ENCODE measurements around the gene METTL2A.

DNA sequence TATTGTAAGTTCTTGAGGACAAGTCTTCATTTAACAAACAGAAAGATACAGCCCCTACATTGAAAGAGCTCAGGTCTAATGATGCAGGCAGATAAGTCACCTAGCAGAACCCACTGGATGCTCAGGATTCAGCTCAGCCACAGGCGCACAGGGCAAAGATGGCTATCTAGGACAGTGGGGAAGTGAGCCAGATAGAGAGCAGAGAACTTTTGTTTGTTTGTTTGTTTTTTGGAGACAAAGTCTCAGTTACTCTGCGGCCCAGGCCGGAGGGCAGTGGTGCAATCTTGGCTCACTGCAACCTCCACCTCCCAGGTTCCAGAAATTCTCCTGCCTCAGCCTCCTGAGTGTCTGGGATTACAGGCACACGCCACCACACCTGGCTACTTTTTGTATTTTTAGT, 20.4 kb downstream of the METTL2A start:
- TF ChIP-seq POLR2AphosphoS5 (IDR thresholded peaks at IDR 0.05; ENCODE audit: low read depth, low read length) (no peak), POLR2A (IDR thresholded peaks at IDR 0.05; ENCODE audit: low read depth, low read length) (no peak)
